Measurements from ENCODE around the gene BCL11B.
"Not testable (repeated sequence)": the region's sequence is repeated elsewhere in the genome, so short reads cannot be mapped to it uniquely, and the experiment has no call there.

Gene BCL11B

DNA sequence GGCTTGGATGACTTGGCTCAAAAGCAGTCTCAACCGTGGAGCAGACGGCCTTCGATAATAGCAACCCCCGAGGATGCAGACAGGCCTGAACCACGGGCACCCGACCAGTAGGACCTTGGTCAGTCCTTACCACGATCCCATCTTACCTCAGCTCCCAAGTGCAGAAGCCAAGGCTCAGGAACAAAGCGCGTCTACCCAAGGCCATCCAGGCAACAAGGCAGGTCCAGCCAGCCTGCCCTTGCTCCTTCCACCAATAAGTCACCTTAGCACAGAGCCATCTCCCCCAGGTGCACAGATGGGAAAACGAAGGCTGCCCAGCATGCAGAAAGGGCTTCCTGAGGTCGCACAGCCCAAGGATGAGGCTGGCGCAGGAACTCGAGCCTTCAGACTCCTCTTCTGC is 77.3 kb downstream of the BCL11B start:
- no peak for DNase-seq

- no peak for DNase-seq
Observed at GRCh38 chr14:99194136-99194535, 77.9 kb downstream of the BCL11B start.

- no peak for DNase-seq
Observed at GRCh38 chr14:99192830-99193229, 79.2 kb downstream of the BCL11B start.

DNA sequence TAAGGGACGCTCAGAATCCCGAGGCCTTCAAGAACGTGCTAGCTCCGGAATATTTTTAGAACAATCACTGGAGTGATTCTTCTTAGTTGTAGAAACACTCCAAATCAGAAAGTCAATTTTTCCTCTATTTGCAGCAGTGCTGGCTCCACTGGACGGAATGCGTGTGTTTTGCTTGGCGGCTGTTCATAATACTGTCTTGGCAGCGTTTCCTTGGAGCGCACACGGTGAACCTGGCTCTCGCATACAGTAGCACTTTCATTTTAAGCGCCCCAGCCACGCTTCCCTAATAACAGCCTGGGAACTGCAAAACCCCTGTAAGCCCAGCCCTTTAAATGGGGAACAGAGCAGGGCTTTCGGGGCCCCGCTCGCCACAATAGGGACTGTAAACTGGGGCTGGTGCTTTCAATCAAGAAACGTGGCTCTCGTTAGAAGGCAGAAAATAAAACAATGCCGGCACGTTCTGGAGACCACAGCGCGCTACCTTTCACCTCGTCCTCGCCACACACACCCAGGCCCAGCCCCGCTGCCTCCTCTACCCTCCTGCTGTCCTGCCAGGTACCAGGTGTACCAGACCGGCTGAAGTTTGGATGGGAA is 79.9 kb downstream of the BCL11B start:
- no peak for DNase-seq

GRCh38 chr14:99191395-99192027 is 80.5 kb downstream of the BCL11B start:
- DNase-seq, result no peak

DNA sequence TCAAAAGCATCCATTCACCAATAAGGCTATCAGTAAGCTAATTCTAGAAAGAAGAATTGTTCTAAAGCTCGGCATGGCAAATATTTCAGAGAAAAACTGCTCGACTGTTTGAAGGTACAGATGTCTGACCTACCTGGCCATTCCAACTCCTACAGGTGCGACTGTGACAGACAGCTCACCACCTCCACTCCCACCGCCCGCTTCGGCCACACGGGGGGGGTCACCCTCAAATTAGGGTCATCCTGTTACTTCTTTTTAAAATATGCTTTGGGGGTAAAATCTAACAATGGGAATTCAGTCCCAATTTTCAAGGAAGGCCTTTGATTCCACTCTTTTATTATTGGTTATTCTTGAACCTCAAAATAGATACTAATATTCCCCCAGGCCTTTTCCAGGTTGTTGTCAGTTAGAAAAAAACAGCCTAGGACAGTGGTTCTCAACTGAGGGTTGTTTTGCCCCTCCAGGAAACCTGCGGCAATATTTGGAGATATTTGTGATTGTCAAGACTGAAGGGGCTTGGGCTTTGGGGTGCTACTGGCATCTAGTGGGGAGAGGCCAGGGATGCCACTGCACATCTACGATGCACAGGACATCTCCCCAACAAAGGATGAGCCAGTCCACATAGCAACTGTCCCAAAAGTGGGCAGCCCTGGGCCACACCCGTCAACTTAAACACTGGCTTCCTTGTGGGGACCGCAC is 81.2 kb downstream of the BCL11B start:
- DNase-seq, result no peak

DNA sequence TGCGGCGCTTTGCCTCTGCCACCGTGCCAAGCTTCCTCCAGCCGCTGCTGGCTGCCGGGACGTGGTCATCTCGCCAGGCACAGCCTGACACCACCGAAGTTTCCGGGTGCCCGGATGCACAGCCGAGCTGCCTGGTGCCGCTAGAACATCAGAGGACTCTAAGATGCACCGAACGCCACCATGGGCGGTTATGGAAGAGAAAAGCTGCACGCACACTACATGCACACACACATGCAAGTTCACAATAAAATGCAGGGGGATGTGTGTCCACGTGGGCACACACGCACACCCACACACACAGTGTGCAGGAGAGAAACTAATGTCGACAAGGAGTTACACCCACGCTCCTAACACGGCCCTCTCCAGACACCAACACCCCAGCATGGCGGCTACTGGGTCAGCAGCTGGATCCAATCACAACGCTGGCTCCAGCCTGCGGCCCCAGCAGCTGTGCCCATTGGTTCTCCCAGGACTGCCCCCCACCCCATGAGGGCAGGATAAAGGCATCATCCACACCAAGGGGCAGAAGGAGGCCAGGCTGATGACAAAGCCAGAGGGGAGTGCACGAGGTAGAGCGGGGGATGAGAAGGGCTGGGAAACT is 82.7 kb downstream of the BCL11B start:
- DNase-seq, result no peak

DNA sequence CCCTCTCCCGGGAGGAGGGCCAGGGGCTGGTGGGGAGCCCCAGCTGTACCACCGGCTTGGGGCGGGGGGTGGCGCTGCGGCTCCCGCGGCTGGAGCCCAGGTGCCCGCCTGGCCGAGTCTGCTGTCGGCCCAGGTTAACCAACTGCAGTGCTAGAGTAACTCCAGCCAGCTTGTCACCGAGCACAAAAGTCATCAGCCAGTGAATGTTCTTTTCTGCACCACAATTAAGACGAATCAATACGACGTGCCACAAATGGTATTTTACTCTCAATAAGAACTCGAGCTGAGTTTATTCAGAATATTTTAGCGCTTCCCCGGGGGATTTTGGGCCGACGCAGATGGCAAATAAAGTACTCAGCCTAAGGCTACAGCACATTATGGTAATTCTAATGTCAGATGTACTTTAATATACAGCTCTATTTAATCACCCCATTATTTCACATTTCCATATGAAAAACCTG is 83.2 kb downstream of the BCL11B start:
- no peak for DNase-seq

DNA sequence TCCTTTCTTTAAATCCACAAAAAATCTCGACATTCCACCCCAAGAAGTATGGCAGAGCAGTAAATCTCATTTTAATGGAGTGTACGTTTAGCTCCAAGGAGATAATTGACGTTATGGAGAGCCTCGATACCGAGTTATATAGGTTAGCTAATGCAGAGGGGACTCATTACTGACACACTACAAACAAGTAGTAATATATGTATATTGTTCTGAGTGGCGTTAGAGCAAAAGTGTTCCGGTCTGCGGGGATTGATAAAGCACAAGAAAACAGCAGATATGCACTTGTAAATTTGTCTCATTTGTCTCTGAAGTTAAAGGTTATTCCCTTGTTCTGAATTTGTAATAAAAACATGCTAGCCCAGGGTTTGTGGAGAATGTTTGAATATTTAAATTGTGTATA is 84.1 kb downstream of the BCL11B start:
- no peak for DNase-seq

- no peak for DNase-seq
Observed at GRCh38 chr14:99186956-99187690, 84.9 kb downstream of the BCL11B start.

DNA sequence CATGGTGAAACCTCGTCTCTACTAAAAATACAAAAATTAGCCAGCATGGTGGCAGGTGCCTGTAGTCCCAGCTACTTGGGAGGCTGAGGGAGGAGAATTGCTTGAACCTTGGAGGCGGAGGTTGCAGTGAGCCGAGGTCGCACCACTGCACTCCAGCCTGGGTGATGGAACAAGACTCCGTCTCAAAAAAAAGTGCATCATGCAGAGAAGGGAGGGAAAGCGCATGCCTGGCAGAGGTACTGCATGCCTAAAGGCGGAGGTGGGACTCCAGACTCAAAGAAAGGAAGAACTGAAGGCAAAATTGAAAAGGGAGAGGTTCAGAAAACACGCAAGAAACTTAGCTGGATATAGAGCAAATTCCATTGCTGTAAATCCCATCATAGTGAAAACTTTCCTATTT is 85.7 kb downstream of the BCL11B start:
- DNase-seq, result not testable (repeated sequence)

GRCh38 chr14:99185436-99186068 is 86.4 kb downstream of the BCL11B start:
- DNase-seq, result no peak

GRCh38 chr14:99183716-99184115 is 88.3 kb downstream of the BCL11B start:
- DNase-seq, result no peak

- no peak for DNase-seq
Observed at GRCh38 chr14:99183311-99183710, 88.7 kb downstream of the BCL11B start.

DNA sequence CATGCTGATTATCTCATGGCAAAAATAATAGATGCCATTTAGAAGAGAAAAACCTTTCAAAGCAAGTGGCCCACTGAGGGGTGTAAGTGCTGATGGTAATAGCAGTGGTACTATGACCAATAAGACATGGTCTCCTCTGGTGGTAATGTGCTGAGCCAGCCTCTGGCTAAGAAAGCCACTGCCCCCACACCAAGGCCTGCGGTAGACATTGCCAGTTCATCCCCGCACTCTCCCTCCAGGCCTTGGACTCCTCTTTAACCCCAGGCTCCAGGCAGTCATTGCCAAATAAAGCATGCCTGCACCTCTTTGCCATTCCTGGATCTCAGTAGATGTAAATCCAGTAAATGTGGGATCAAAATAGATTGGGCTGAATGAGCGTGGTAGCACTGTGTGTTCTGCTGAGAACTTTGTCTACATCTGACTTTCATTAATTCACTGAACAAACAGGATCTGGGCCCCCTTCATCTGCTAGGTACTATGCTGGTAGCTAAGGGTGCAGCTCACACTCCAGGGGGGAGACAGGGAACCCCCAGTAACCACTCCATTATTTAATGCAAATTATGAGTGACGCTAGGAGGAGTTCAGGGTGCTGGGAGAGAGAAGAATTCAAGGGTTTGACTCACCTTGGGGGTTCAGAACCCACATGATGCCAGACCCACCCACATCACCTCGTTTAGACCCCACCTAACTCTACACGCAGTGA is 89.3 kb downstream of the BCL11B start:
- DNase-seq, result no peak

DNA sequence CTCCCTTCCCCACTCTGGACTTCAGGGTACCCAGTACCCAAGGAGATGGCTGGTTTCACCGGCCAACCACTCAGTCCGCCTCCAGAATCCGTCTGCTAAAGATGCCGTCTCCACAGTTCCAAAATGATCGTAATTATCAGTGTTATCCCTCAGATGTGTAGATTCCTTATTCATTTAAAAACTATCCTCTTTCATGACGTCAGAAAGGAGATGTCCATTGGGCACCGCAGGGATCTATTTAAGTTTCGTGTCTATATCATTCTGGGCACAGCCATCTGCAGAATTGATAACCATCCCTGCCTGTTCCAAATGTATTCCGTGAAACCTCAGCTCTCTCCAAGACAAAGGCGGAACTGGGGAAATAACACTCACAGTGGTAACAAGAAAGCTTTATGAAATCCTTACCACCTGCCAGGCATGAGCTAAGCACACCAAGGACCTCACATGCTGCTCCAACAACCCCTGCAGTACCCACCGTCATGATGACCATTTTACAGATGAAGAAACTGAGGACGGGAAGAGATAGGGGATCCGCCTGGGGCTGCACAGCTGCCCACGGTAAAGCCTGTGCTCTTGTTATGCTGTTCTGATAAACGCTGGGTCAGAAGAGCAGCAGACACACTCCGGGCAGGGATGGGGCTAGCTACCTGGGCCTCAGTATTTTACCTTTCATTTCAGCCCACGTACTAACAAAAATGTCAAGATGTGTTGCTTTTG is 90.0 kb downstream of the BCL11B start:
- no peak for DNase-seq

GRCh38 chr14:99181241-99181640 is 90.8 kb downstream of the BCL11B start:
- DNase-seq, result no peak

- DNase-seq, result no peak
Observed at GRCh38 chr14:99179946-99180345, 92.1 kb downstream of the BCL11B start.

DNA sequence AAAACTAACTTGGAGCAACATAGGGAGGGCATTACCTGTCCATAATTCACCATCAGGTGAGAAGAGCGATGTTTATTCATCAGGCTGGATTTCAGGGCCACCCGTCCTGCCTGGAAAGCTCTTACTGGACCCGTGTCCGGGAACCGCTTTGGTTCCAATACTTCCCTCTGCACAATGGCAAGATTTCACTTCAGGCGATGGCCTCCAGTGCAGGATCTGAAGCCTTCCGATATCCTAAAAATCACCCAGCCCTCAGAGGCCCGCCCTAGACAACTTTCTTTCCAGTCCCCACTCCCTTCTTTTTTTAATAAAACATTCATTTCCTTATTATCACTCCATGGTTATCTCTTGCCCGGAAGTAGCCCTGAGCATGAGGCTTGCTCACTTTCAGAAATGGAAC is 92.5 kb downstream of the BCL11B start:
- no peak for DNase-seq

GRCh38 chr14:99177886-99178835 is 93.8 kb downstream of the BCL11B start:
- peak; percentile 73 for DNase-seq

Measured in islet precursor cell (in vitro differentiated cells).